Measurements from ENCODE around the gene RPS19.

RPS19 gene

GRCh38 chr19:41894350-41894749 lies 34.3 kb downstream of the RPS19 start:
- H3K27ac ChIP-seq = 0 out of 2 replicates have a peak overlapping the region, but pooled peaks have one; percentile 21
- CTCF ChIA-PET = no interaction called here
- no peak for DNase-seq (ENCODE audit: low spot score)
- TF ChIP-seq CTCF (conservative IDR thresholded peaks at IDR 0.05; ENCODE audit: low read depth) = no peak
- POLR2A ChIA-PET (ENCODE audit: low non-redundant PET) = no interaction called here

- peak overlapping the region; percentile 4 for H3K27ac ChIP-seq
- no peak for DNase-seq (ENCODE audit: low spot score)
- peak; percentile 18; the same call in 1 of the 2 replicates for TF ChIP-seq CTCF (conservative IDR thresholded peaks at IDR 0.05; ENCODE audit: low read depth)
- POLR2A ChIA-PET (ENCODE audit: low non-redundant PET) = interaction anchor here (0.6 kb wide), 1 partner anchor 1859 kb away, joined by 3 read pairs; the partner anchor contains the start of gene SMG9
- CTCF ChIA-PET = interaction anchor here (1.0 kb wide), 1 partner anchor 9 kb away, joined by 5 read pairs; no protein-coding TSS in a partner anchor
Observed at GRCh38 chr19:41895745-41896580, 35.9 kb downstream of the RPS19 start.

GRCh38 chr19:41896581-41896942 lies 36.5 kb downstream of the RPS19 start:
- no peak for TF ChIP-seq CTCF (conservative IDR thresholded peaks at IDR 0.05; ENCODE audit: low read depth)
- H3K27ac ChIP-seq = no peak overlapping the region
- no peak for DNase-seq (ENCODE audit: low spot score)
- CTCF ChIA-PET = no interaction called here
- POLR2A ChIA-PET (ENCODE audit: low non-redundant PET) = no interaction called here

GRCh38 chr19:41897181-41897580 lies 37.1 kb downstream of the RPS19 start:
- CTCF ChIA-PET = no interaction called here
- DNase-seq (ENCODE audit: low spot score) = no peak
- TF ChIP-seq CTCF (conservative IDR thresholded peaks at IDR 0.05; ENCODE audit: low read depth) = no peak
- H3K27ac ChIP-seq = no peak overlapping the region
- POLR2A ChIA-PET (ENCODE audit: low non-redundant PET) = no interaction called here

- POLR2A ChIA-PET (ENCODE audit: low non-redundant PET) = no interaction called here
Observed at GRCh38 chr19:41897820-41898219, 37.8 kb downstream of the RPS19 start.

GRCh38 chr19:41898235-41898634 lies 38.2 kb downstream of the RPS19 start:
- POLR2A ChIA-PET (ENCODE audit: low non-redundant PET) = interaction anchor here (0.7 kb wide), 1 partner anchor 1629 kb away, joined by 3 read pairs; no protein-coding TSS in a partner anchor
- CTCF ChIA-PET = no interaction called here

More at GRCh38 chr19:41897820-41898219, 37.8 kb downstream of the RPS19 start:
- H3K27ac ChIP-seq = peak overlapping the region; percentile 27; the same call in 1 of the 2 replicates
- no peak for DNase-seq (ENCODE audit: low spot score)
- CTCF ChIA-PET = no interaction called here
- TF ChIP-seq CTCF (conservative IDR thresholded peaks at IDR 0.05; ENCODE audit: low read depth) = no peak

More at GRCh38 chr19:41898235-41898634, 38.2 kb downstream of the RPS19 start:
- TF ChIP-seq CTCF (conservative IDR thresholded peaks at IDR 0.05; ENCODE audit: low read depth) = no peak
- H3K27ac ChIP-seq = peak overlapping the region; percentile 27; the same call in 1 of the 2 replicates
- no peak for DNase-seq (ENCODE audit: low spot score)
